ENCODE results near the gene KLHDC8A. TPM values are rescaled to one million over a fixed set of nuclear protein-coding genes. Genes with fewer than 3 reads are reported as not detected.

The KLHDC8A gene
- total and polyA plus RNA-seq, 2 donors (not counting 3 experiments of a cell fraction or from before 2014, with no cell fraction given) = not detected

DNA sequence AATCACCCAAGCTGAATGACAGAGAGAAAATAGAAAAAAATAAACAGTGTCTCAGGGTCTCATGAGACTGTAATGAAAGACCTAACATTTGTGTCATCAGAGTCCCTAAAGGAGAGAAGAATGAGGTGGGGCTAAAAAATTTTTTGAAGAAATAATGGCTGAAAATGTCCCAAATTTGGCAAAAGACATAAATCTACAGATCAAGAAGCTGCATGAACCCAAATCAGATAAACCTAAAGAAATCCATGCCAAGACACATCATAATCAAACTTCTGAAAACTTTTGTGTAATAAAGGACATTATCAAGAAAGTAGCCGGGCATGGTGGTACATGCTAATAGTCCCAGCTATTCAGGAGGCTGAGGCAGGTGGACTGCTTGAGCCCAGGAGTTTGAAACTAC lies 35.9 kb upstream of the KLHDC8A start:
- H4K20me1 ChIP-seq (replicated peaks; ENCODE audit: control insufficient read depth, extremely low read depth, insufficient read depth, low read length) = no peaks in the 10 kb centered on the region
- H2AFZ ChIP-seq (ENCODE audit: low read depth, low read length) = no peak overlapping the region
- dilution Hi-C loops (cut with MboI; ENCODE audit: extremely low pct_ligation_motif_present, low sequenced_read_pairs) = no loop called here
- no peaks in the 10 kb centered on the region for H3K36me3 ChIP-seq (ENCODE audit: control insufficient read depth in 2 of 2, extremely low read depth in 1 of 2, insufficient read depth in 2 of 2, low read length in 2 of 2)
- ChIA-PET CTCF (interaction anchor here (1.1 to 1.4 kb wide), 2 partner anchors 93 to 132 kb away, joined by 3 read pairs; no protein-coding TSS in a partner anchor), POLR2A (no interaction called here)
- H3K27me3 ChIP-seq (ENCODE audit: control insufficient read depth in 2 of 2, insufficient read depth in 2 of 2, low read length in 2 of 2) = peaks cover 9 to 15% of the 10 kb centered on the region in 2 experiments
- DNase-seq (ENCODE audit: low read depth, low spot score) (no peak), FAIRE-seq (no peak)
- H3K4me2 ChIP-seq (ENCODE audit: insufficient read depth, low read length) = no peak overlapping the region
- no peaks in the 10 kb centered on the region for H3K9me1 ChIP-seq (replicated peaks; ENCODE audit: control insufficient read depth, extremely low read depth, insufficient read depth, low read length)
- intact Hi-C loops (cut with micrococcal nuclease) = no loop called here
- no peak overlapping the region for H3K4me3 ChIP-seq (replicated peaks in 1 of 3; ENCODE audit: insufficient read depth in 1 of 3, low read depth in 1 of 3, low read length in 3 of 3)
- BruUV-seq (replicated peaks) = no TSS peak
- TF ChIP-seq MYC (IDR thresholded peaks at IDR 0.05; ENCODE audit: low read depth, low read length) (no peak), FOS (IDR thresholded peaks at IDR 0.05; ENCODE audit: borderline replicate concordance, insufficient read depth, low read length) (no peak), POLR2A (IDR thresholded peaks at IDR 0.05; ENCODE audit: low read depth, low read length) (no peak), JUN (IDR thresholded peaks at IDR 0.05; ENCODE audit: borderline replicate concordance, insufficient read depth, insufficient read length, low read depth) (no peak), GATA2 (IDR thresholded peaks at IDR 0.05; ENCODE audit: insufficient read depth, insufficient read length, low read depth, low read length) (no peak), EZH2 (IDR thresholded peaks at IDR 0.05; ENCODE audit: borderline replicate concordance, low read depth, low read length, severe bottlenecking) (no peak), POLR2AphosphoS5 (IDR thresholded peaks at IDR 0.05; ENCODE audit: insufficient read depth, low read depth, low read length) (no peak)
- TF ChIP-seq, protein P1, sequence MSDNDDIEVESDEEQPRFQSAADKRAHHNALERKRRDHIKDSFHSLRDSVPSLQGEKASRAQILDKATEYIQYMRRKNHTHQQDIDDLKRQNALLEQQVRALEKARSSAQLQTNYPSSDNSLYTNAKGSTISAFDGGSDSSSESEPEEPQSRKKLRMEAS (IDR thresholded peaks at IDR 0.05; ENCODE audit: insufficient read depth, insufficient read length) = no peak
- TF ChIP-seq, protein P2, sequence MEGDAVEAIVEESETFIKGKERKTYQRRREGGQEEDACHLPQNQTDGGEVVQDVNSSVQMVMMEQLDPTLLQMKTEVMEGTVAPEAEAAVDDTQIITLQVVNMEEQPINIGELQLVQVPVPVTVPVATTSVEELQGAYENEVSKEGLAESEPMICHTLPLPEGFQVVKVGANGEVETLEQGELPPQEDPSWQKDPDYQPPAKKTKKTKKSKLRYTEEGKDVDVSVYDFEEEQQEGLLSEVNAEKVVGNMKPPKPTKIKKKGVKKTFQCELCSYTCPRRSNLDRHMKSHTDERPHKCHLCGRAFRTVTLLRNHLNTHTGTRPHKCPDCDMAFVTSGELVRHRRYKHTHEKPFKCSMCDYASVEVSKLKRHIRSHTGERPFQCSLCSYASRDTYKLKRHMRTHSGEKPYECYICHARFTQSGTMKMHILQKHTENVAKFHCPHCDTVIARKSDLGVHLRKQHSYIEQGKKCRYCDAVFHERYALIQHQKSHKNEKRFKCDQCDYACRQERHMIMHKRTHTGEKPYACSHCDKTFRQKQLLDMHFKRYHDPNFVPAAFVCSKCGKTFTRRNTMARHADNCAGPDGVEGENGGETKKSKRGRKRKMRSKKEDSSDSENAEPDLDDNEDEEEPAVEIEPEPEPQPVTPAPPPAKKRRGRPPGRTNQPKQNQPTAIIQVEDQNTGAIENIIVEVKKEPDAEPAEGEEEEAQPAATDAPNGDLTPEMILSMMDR (IDR thresholded peaks at IDR 0.05; ENCODE audit: extremely low read depth in 1 of 2, insufficient read depth in 1 of 2, low read depth in 1 of 2, low read length in 2 of 2) = no peak
- no peak overlapping the region for H3K27ac ChIP-seq (ENCODE audit: insufficient read depth, low read depth, low read length)
- no peaks in the 10 kb centered on the region for H3K4me1 ChIP-seq (ENCODE audit: control insufficient read depth, extremely low read depth, insufficient read depth, low read length)
- H3K9ac ChIP-seq (replicated peaks; ENCODE audit: extremely low read depth, insufficient read depth, low read length) = no peak overlapping the region
- H3K79me2 ChIP-seq (ENCODE audit: control insufficient read depth, insufficient read depth, low read length) = no peaks in the 10 kb centered on the region
- H3K9me3 ChIP-seq (replicated peaks; ENCODE audit: control insufficient read depth, insufficient read depth, low read length) = no peaks in the 10 kb centered on the region
